GM19025 (cell line): ENCODE data around the gene RNF223.
"Not testable (repeated sequence)": the region's sequence is repeated elsewhere in the genome, so short reads cannot be mapped to it uniquely, and the experiment has no call there.

ENCODE experiments used
- ATAC-seq: cut with Tn5 transposase; IDR thresholded peaks from one replicate; pipeline ENCODE4 v1.9.1; 2021; ENCODE audit warnings: mild to moderate bottlenecking, low read depth, moderate library complexity; ENCODE audit not compliant: unreplicated experiment

RNF223 gene

DNA sequence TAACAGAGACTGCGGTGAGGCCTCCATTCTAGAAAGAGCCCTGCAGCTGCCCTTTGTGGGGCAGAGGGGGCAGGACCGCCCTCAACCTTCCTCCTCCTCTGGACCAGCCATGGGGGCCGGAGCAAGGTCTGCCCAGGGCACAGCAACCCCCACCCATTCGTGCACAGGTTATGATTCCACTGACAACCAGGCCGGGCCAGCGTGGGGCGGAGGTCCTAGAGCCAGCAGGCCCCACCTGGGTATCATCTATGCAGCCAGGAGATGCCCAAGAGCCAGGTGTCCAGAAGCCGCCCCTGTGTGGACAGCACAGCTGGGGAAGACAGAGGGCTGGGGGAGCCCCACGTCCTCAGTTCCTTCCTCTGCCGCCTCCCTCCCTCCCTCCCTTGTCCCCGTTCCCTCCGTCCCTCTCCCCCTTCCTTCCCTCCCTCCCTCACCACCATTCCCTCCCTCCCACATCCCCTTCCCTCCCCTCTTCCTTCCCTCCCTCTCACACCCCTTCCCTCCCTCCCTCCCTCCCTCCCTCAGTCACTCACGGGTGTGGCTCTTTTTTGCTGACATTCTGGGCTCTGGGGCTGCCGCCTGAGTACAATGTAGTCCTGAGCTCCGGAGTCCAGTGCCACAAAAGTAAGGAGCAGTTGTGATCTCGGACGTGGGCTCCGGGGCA lies 12.3 kb downstream of the RNF223 start:
- ATAC-seq = no peak

- ATAC-seq = no peak
Measured at GRCh38 chr1:1060281-1061000, 13.7 kb downstream of the RNF223 start.

DNA sequence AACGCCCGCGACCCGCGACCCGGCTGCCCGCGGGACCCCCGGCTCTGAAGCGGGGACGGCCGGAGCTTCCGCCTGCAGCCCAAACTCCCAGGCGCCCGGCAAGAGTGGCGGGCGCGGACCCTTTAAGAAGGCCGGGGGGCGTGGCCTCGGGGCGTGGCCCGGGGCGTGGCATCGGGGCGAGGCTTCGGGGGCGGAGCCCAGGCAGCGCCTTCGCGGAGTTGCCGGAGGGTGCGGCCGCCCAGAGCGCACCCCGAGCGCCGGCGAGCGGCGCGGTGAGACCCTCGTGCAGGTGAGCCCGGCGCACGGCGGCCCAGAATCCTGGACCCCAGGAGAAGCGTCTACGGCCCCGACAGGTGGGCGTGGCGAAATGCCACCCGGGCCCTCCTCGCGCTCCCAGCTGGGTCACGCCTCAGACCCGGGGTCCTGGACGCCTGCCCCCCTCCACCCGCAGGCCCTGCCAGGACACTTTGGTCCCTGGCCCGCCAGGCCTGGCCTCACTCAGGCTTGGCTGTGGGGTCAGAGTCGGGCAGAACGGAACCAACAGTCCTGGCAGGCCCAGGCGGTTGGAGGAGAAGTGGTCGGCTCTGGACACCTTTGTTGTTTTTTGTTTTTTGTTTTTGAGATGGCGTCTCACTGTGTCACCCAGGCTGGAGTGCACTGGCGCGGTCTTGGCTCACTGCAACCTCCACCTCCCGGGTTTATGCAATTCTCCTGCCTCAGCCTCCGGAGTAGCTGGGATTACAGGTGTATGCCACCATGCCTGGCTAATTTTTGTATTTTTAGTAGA lies 14.4 kb downstream of the RNF223 start:
- ATAC-seq = peak; percentile 62

GRCh38 chr1:1058921-1059493 lies 15.1 kb downstream of the RNF223 start:
- ATAC-seq = peak; percentile 30

GRCh38 chr1:1058088-1058905 lies 15.8 kb downstream of the RNF223 start:
- ATAC-seq = no peak

GRCh38 chr1:1057769-1058087 lies 16.4 kb downstream of the RNF223 start:
- ATAC-seq = not testable (repeated sequence)

GRCh38 chr1:1055841-1056736 lies 18.0 kb downstream of the RNF223 start:
- no peak for ATAC-seq

GRCh38 chr1:1054971-1055370 lies 19.1 kb downstream of the RNF223 start:
- no peak for ATAC-seq

GRCh38 chr1:1054099-1054700 lies 19.9 kb downstream of the RNF223 start:
- ATAC-seq = no peak

DNA sequence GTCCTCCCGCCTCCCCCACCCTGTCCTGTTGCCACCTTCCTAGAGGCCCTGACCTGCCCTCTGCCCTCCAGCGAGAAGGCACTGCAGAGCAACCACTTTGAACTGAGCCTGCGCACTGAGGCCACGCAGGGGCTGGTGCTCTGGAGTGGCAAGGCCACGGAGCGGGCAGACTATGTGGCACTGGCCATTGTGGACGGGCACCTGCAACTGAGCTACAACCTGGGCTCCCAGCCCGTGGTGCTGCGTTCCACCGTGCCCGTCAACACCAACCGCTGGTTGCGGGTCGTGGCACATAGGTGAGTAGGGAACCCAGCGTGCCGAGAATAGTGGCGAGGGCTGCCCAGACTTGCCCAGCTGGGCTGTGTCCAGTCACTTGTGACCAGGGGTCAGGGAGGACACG lies 20.4 kb downstream of the RNF223 start:
- no peak for ATAC-seq

DNA sequence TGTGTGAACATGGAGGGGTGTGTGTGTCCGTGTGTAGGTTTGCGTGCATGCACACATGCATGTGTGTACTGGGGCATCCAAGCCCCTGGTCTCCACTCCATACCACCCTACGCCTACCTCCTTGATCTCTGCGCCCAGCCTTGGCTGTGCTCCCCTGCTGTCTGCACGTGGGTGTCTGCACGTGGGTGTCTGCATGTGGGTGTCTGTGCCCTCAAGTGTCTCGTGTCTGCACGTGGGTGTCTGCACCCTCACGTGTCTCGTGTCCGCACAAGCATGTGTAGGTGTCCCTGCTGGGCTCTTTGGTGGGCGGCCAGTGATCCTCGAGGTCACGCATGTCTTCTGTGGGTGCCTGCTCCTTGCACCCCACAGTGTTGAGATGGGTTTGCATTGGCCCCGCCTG lies 21.1 kb downstream of the RNF223 start:
- ATAC-seq = no peak

DNA sequence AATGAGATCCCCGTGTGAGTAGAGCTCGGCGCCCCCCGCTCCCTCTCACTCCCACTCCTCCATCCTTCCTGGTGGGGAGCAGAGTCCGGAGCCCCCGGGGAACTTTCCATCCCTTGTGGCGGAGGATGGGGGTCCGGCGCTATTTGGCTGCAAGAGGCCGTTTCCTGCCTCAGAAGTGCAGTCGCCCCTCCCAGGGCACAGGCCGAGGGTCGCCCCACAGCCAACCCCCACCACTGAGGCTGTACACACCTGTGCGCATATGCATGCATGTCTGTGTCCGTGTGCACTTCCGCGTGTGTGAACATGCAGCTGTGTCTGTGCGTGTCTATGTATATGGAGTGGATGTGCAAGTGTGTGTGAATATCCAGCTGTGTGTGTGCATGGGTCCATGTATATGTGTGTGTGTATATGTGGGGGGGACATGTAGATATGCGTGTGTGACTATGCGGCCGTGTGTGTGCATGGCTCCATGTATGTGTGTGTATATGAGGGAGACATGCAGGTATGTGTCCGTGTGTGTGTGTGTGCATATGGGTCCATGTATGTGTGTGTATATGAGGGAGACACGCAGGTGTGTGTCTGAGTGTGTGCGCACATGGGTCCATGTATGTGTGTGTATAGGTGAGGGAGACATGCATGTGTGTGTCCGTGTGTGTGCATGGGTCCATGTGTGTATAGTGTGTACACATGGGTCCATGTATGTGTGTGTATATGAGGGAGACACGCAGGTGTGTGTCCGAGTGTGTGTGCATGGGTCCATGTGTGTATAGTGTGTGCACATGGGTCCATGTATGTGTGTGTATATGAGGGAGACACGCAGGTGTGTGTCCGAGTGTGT lies 21.9 kb downstream of the RNF223 start:
- no peak for ATAC-seq

GRCh38 chr1:1051127-1051810 lies 22.8 kb downstream of the RNF223 start:
- no peak for ATAC-seq

DNA sequence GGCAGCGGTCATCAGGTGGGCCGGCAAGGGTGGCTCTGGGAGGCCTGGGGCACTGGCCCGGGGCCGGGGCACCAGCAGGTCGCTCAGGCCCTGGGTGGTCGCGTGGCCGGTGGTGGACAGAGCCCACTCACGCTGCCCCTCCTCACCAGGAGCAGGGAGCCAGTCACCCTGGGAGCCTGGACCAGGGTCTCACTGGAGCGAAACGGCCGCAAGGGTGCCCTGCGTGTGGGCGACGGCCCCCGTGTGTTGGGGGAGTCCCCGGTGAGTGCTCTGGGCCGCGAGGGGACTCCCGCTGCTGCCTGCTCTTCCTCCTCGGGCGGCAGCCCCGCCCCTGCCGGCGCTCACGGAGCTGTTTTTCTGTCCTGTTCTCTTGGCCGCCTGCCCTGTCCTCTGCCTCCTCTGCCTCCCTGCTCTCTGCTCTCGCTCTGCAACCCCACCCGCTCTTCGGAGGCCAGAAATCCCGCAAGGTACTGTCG lies 23.5 kb downstream of the RNF223 start:
- no peak for ATAC-seq

GRCh38 chr1:1049318-1050165 lies 24.6 kb downstream of the RNF223 start:
- no peak for ATAC-seq

- ATAC-seq = no peak
Measured at GRCh38 chr1:1048765-1049164, 25.3 kb downstream of the RNF223 start.

- no peak for ATAC-seq
Measured at GRCh38 chr1:1047963-1048362, 26.1 kb downstream of the RNF223 start.
